Measurements from ENCODE around the gene SLC25A43.

The SLC25A43 gene

DNA sequence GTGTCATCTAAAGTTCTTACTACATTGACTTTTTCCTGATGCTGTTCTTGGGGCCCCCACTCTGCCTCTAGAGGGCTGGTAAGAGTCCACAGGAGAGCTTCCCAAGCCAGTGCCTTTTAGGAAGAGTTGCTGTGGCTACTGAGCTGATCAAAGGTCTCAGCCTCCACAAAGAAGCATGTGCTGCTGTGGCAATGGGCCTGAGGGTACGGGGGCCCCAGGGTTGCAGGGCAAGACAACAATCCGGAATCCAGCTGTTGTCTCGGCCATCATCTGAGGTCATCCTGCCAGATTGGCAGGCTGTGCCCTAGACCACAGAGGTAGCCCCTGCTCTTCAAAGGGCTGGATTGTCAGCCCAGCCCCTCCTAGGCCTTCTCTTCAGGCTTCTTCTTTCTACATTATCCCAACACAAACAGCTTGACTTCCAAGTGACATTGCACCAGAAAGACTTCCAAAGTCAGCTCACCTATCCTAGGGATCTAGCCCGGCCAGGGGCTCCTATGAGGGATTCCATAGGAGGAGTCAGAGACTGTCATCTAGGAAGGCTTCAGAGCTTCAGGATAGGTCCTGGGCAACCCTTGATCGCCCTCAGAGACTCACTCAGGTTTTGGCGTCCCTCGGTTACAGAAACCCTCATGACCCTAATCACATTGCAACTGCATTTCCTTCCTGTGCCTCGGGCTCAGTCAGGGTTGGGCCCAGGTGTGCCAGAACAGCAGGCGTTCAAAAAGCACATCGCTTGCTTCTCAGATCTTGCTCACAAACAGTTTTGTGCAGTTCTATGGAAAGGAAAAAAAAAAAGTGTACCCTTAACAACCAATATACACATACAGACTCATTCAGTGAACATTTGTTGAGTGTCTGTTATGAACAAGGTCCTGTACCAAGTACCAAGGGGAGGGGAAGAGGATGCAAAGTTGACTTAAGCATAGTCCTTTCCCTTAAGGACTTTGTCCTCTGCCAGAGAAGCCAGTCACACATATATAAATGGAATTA, 96.9 kb downstream of the SLC25A43 start:
- DNase-seq, result no peak
- peaks cover 58% of the 10 kb centered on the region for H3K9me3 Mint-ChIP-seq
- H3K4me1 Mint-ChIP-seq, result peaks cover 12% of the 10 kb centered on the region
- peaks cover 5% of the 10 kb centered on the region for H3K36me3 Mint-ChIP-seq (ENCODE audit: low read depth)
- H3K4me3 Mint-ChIP-seq, result no peak overlapping the region
- no peak overlapping the region for H3K27ac Mint-ChIP-seq
- TF ChIP-seq CTCF (IDR thresholded peaks at IDR 0.05), result no peak
- H3K27me3 Mint-ChIP-seq (ENCODE audit: low read depth, poor library complexity), result peaks cover 9% of the 10 kb centered on the region

- peaks cover 60% of the 10 kb centered on the region for H3K9me3 Mint-ChIP-seq
- no peak for DNase-seq
- H3K27me3 Mint-ChIP-seq (ENCODE audit: low read depth, poor library complexity), result peaks cover 5% of the 10 kb centered on the region
Measured at GRCh38 chrX:119497185-119497584, 98.0 kb downstream of the SLC25A43 start.

DNA sequence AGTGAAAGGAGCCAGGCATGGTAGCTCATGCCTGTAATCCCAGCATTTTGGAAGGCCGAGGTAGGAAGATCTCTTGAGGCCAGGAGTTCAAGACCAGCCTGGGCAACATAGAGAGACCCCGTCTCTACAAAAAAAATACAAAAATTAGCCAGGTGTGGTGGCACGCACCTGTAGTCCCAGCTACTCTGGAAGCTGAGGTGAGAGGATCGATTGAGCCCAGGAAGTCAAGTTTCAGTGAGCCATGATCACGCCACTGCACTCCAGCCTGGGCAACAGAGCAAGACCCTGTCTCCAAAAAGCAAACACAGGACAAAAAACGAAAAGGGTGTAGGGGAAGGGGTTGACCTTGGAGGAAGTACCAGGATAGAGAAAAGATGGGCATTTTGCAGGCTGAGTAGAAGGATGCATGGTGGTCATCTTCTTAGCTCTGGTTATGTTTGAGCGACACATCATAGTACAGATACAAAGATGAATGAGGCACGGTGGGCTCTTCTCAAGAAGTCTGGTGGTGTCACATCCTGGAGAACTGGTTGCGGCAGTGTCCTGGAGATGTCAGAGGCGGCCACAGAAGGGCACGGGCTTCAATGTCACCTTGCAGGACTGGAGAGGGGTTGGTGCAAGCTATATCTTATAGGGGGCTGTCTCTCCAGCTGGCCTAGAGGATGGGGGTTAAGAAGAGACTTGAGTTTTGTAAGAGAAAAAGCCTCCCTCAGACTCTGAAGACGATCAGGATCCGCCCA, 101.1 kb downstream of the SLC25A43 start:
- no peak for TF ChIP-seq CTCF (IDR thresholded peaks at IDR 0.05)
- Mint-ChIP-seq H3K9me3 (peaks cover 61% of the 10 kb centered on the region), H3K4me1 (peaks cover 4% of the 10 kb centered on the region), H3K36me3 (ENCODE audit: low read depth) (peaks cover 5% of the 10 kb centered on the region), H3K4me3 (no peak overlapping the region), H3K27me3 (ENCODE audit: low read depth, poor library complexity) (peaks cover 10% of the 10 kb centered on the region), H3K27ac (no peak overlapping the region)
- DNase-seq, result no peak

More at GRCh38 chrX:119497185-119497584, 98.0 kb downstream of the SLC25A43 start:
- TF ChIP-seq CTCF (IDR thresholded peaks at IDR 0.05), result no peak
- H3K27ac Mint-ChIP-seq, result no peak overlapping the region
- H3K36me3 Mint-ChIP-seq (ENCODE audit: low read depth), result peaks cover 5% of the 10 kb centered on the region
- no peak overlapping the region for H3K4me3 Mint-ChIP-seq
- peaks cover 12% of the 10 kb centered on the region for H3K4me1 Mint-ChIP-seq

DNA sequence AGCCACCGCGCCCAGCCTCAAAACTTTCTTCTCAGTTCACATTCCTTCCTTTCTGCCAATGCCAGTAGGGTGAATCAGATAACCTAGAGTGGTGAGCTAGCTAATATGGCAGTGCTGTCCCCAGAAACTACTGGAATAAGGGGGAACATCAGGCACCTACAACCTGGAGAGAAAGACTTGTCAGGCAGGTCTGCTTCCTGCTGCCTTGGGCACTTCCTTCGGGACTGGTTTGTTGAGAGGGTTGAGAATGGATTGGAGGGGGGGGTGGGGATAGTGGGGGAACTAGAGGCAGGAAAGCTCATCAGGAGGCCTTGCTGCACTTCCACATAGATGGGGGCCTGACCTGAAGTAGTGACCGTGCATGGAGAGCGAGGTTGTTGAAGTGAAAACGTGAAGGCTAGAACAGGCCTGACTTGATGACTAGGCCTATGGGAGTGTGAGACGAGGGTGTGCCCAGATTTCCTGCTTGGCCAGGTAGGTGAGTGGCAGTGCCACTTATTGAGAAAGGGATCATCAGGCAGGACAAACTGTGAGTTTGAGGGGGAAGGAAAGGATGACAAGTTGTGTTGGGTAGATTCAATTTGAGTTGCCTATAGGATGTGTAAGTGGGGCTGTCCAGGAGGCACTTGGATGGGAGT, 102.5 kb downstream of the SLC25A43 start:
- peaks cover 55% of the 10 kb centered on the region for H3K9me3 Mint-ChIP-seq
- H3K27me3 Mint-ChIP-seq (ENCODE audit: low read depth, poor library complexity), result peaks cover 10% of the 10 kb centered on the region
- no peak for TF ChIP-seq CTCF (IDR thresholded peaks at IDR 0.05)
- H3K36me3 Mint-ChIP-seq (ENCODE audit: low read depth), result peaks cover 5% of the 10 kb centered on the region
- H3K4me3 Mint-ChIP-seq, result no peak overlapping the region
- H3K4me1 Mint-ChIP-seq, result no peaks in the 10 kb centered on the region
- no peak overlapping the region for H3K27ac Mint-ChIP-seq
- no peak for DNase-seq

- Mint-ChIP-seq H3K27me3 (ENCODE audit: low read depth, poor library complexity) (peaks cover 8% of the 10 kb centered on the region), H3K4me3 (no peak overlapping the region), H3K9me3 (peaks cover 48% of the 10 kb centered on the region), H3K27ac (no peak overlapping the region), H3K36me3 (ENCODE audit: low read depth) (peaks cover 5% of the 10 kb centered on the region), H3K4me1 (no peaks in the 10 kb centered on the region)
- DNase-seq, result no peak
- no peak for TF ChIP-seq CTCF (IDR thresholded peaks at IDR 0.05)
Measured at GRCh38 chrX:119502727-119503483, 103.8 kb downstream of the SLC25A43 start.
